Lower lobe of right lung (tissue), 2 donors: ENCODE results near the gene EPB41. TPM values are rescaled to one million over a fixed set of nuclear protein-coding genes. Genes with fewer than 3 reads are reported as not detected.
"Not testable (repeated sequence)": the region's sequence is repeated elsewhere in the genome, so short reads cannot be mapped to it uniquely, and the experiment has no call there.

Source experiments
- ATAC-seq, 2 donors: fragments of 200-7000 bp; cut with Tn5 transposase; one replicate each; pipeline ENCODE4 v1.9.1; 2020 to 2022; ENCODE audit warnings: mild to moderate bottlenecking in 2 of 2, moderate library complexity in 2 of 2
- DNase-seq: peaks from one replicate; pipeline ENCODE4 v3.0.0-alpha.2; 2020
- H3K27ac ChIP-seq: fragments of 200-600 bp; one replicate; pipeline ENCODE4 v1.8.0; 2022
- H3K27me3 ChIP-seq: fragments of 200-600 bp; one replicate; pipeline ENCODE4 v1.8.0; 2022; ENCODE audit warnings: low read depth
- H3K36me3 ChIP-seq: fragments of 200-600 bp; one replicate; pipeline ENCODE4 v1.8.0; 2022; ENCODE audit warnings: mild to moderate bottlenecking
- H3K4me1 ChIP-seq: fragments of 200-600 bp; one replicate; pipeline ENCODE4 v1.8.0; 2022
- H3K4me3 ChIP-seq: fragments of 200-600 bp; one replicate; pipeline ENCODE4 v1.8.0; 2022; ENCODE audit warnings: mild to moderate bottlenecking
- H3K9me3 ChIP-seq: fragments of 200-600 bp; one replicate; pipeline ENCODE4 v1.8.0; 2022
- CTCF ChIP-seq: fragments of 200-600 bp; IDR thresholded peaks from one replicate; pipeline ENCODE4 v1.8.0; 2022; ENCODE audit warnings: antibody characterized with exemption, mild to moderate bottlenecking
- intact Hi-C: fragments of 100-400 bp; cut with DNase I; formaldehyde crosslinking; loops from one replicate; pipeline ENCODE4 v1.11.0; 2022
- total RNA-seq: library from RNA; stranded (reverse); fragmentation: NEBNext Ultra II Directional; extraction: Animal tissue kit (Norgen Biotek cat#: 25700); gene quantifications from one replicate; pipeline ENCODE4 v1.2.1, GENCODE V29; 2021
- donor health status: DM: no; HTN: yes; CAD: no; lungs with severe emphysema.

The EPB41 gene
- total RNA-seq, 1 donor from 2014 or later = 58.6 TPM

GRCh38 chr1:29043274-29043965, 129.1 kb downstream of the EPB41 start:
- Histone ChIP-seq H3K27ac (no peak overlapping the region), H3K27me3 (no peaks in the 10 kb centered on the region), H3K36me3 (peaks cover 34% of the 10 kb centered on the region), H3K4me1 (no peaks in the 10 kb centered on the region), H3K4me3 (no peak overlapping the region), H3K9me3 (no peaks in the 10 kb centered on the region)
- no peak for TF ChIP-seq CTCF
- ATAC-seq (peak in 1 of 2 donors; percentile 23), DNase-seq (no peak)
- intact Hi-C loops = no loop called here

DNA sequence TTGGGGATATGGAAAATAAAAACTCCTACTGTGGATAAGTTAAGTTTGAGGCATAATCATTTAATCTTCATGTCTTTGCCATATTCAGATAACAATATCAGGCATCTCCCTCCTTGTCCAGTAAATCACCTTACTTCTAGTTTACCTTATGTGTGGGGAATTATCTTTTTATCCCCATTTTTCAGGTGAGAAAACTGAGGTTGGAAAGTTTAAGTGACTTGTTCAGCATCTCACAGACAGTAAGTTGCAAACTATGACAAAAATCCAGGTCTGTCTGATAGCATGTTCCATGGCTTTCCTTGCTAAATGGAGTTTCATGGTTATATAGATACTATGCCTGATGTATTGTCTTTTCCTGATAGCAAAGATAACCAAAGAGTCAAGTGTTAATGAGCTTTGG, 129.6 kb downstream of the EPB41 start:
- TF ChIP-seq CTCF = no peak
- intact Hi-C loops = no loop called here
- Histone ChIP-seq H3K27ac (no peak overlapping the region), H3K9me3 (no peaks in the 10 kb centered on the region), H3K4me1 (no peaks in the 10 kb centered on the region), H3K27me3 (no peaks in the 10 kb centered on the region), H3K36me3 (peaks cover 34% of the 10 kb centered on the region), H3K4me3 (no peak overlapping the region)
- ATAC-seq (no peak), DNase-seq (no peak)

- H3K27me3 ChIP-seq, H3K9me3 ChIP-seq, H3K27ac ChIP-seq, ATAC-seq, H3K4me3 ChIP-seq, DNase-seq, H3K4me1 ChIP-seq, intact Hi-C loops: not testable (repeated sequence)
- H3K36me3 ChIP-seq = peaks cover 22% of the 10 kb centered on the region
Measured at GRCh38 chr1:29045663-29046062, 131.3 kb downstream of the EPB41 start.

- no peak for TF ChIP-seq CTCF
- no peak overlapping the region for H3K27ac ChIP-seq
- DNase-seq (no peak), ATAC-seq (no peak)
- H3K27me3 ChIP-seq = no peaks in the 10 kb centered on the region
- intact Hi-C loops = no loop called here
- H3K36me3 ChIP-seq = peaks cover 15% of the 10 kb centered on the region
- H3K4me3 ChIP-seq = no peak overlapping the region
- H3K4me1 ChIP-seq = no peaks in the 10 kb centered on the region
- H3K9me3 ChIP-seq = no peaks in the 10 kb centered on the region
Measured at GRCh38 chr1:29047142-29047541, 132.8 kb downstream of the EPB41 start.

GRCh38 chr1:29050166-29050565, 135.8 kb downstream of the EPB41 start:
- Histone ChIP-seq H3K4me1 (no peaks in the 10 kb centered on the region), H3K27ac (no peak overlapping the region), H3K4me3 (no peak overlapping the region), H3K27me3 (no peaks in the 10 kb centered on the region), H3K9me3 (no peaks in the 10 kb centered on the region), H3K36me3 (peaks cover 28% of the 10 kb centered on the region)
- no peak for TF ChIP-seq CTCF
- no peak for DNase-seq
- no peak for ATAC-seq
- intact Hi-C loops = no loop called here

- TF ChIP-seq CTCF = no peak
- no peak for ATAC-seq
Measured at GRCh38 chr1:29052100-29052499, 137.7 kb downstream of the EPB41 start.

More at GRCh38 chr1:29052100-29052499, 137.7 kb downstream of the EPB41 start:
- no peaks in the 10 kb centered on the region for H3K4me1 ChIP-seq
- no peak overlapping the region for H3K4me3 ChIP-seq
- no peak overlapping the region for H3K27ac ChIP-seq
- peaks cover 32% of the 10 kb centered on the region for H3K36me3 ChIP-seq
- intact Hi-C loops = no loop called here
- no peaks in the 10 kb centered on the region for H3K27me3 ChIP-seq
- no peaks in the 10 kb centered on the region for H3K9me3 ChIP-seq
- no peak for DNase-seq
